ENCODE measurements around the gene IL21R.

IL21R gene

DNA sequence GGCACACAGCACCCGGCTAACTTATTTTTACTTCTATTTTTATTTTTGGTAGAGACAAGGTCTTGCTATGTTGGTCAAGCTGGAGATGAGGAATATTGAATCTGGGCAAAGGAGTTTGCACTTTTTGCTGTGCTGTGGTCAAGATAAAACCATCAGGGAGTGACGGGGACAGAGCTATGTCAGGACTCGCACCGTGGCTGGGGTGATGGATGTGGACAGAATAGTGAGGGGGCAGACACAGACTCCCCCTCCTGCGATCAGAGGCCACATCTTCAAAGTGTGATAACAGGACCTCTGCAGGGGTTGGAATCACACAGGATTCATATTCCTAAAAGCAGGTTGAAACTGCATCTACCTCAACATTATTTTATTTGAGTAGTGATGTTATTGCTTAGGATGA is 25.6 kb downstream of the IL21R start:
- TF ChIP-seq, protein P1, sequence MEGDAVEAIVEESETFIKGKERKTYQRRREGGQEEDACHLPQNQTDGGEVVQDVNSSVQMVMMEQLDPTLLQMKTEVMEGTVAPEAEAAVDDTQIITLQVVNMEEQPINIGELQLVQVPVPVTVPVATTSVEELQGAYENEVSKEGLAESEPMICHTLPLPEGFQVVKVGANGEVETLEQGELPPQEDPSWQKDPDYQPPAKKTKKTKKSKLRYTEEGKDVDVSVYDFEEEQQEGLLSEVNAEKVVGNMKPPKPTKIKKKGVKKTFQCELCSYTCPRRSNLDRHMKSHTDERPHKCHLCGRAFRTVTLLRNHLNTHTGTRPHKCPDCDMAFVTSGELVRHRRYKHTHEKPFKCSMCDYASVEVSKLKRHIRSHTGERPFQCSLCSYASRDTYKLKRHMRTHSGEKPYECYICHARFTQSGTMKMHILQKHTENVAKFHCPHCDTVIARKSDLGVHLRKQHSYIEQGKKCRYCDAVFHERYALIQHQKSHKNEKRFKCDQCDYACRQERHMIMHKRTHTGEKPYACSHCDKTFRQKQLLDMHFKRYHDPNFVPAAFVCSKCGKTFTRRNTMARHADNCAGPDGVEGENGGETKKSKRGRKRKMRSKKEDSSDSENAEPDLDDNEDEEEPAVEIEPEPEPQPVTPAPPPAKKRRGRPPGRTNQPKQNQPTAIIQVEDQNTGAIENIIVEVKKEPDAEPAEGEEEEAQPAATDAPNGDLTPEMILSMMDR (IDR thresholded peaks at IDR 0.05), result no peak
- H3K4me1 ChIP-seq (ENCODE audit: control insufficient read depth in 1 of 2, insufficient read depth in 1 of 2, low read depth in 1 of 2, low read length in 1 of 2), result no peaks in the 10 kb centered on the region
- H3K36me3 ChIP-seq, result no peaks in the 10 kb centered on the region
- H3K27me3 ChIP-seq, result peaks cover 44% of the 10 kb centered on the region
- no peaks in the 10 kb centered on the region for H3K9me3 ChIP-seq
- H3K4me3 ChIP-seq (ENCODE audit: low read depth in 1 of 2, low read length in 1 of 2), result no peak overlapping the region
- no peak overlapping the region for H3K27ac ChIP-seq

DNA sequence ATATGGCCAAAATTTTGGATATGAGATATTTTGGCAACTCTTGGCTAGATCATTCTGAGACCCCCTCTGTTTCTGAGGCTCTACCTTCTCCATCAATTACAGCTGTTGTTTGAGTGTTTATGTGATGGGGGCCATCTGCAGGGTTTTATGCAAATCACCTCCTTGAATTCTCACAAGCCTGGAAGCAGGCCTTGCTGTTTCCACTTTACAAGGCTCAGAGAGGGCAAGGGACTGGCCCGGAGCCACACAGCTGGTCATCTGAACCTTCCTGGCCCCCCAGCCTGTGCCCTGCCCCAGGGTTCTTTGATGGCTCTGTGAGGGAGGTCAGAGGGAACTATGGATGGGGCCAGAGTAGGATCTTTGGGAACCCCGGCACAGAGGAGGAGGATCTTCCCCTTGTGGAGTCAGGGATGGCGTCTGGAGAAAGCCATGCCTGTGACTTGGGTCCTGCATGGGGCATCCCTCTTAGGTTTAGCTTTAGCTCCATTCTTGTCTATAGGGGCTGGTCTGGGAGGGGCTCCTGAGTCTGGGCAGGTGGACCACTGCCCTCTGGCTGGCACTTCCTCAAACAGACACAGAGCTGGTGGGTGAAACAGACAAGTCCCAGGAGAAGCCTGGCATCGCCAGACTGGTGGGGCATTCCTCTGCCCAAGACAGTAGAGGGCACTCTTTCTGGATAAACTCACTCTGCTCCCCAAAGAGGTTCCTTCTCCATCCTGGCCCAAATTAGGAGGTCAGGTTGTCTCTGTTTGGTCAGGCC is 26.2 kb downstream of the IL21R start:
- TF ChIP-seq, protein P1 (IDR thresholded peaks at IDR 0.05), result no peak
- H3K36me3 ChIP-seq, result no peaks in the 10 kb centered on the region
- H3K9me3 ChIP-seq, result no peaks in the 10 kb centered on the region
- peaks cover 51% of the 10 kb centered on the region for H3K27me3 ChIP-seq
- no peak overlapping the region for H3K27ac ChIP-seq
- no peaks in the 10 kb centered on the region for H3K4me1 ChIP-seq (ENCODE audit: control insufficient read depth in 1 of 2, insufficient read depth in 1 of 2, low read depth in 1 of 2, low read length in 1 of 2)
- no peak overlapping the region for H3K4me3 ChIP-seq (ENCODE audit: low read depth in 1 of 2, low read length in 1 of 2)

DNA sequence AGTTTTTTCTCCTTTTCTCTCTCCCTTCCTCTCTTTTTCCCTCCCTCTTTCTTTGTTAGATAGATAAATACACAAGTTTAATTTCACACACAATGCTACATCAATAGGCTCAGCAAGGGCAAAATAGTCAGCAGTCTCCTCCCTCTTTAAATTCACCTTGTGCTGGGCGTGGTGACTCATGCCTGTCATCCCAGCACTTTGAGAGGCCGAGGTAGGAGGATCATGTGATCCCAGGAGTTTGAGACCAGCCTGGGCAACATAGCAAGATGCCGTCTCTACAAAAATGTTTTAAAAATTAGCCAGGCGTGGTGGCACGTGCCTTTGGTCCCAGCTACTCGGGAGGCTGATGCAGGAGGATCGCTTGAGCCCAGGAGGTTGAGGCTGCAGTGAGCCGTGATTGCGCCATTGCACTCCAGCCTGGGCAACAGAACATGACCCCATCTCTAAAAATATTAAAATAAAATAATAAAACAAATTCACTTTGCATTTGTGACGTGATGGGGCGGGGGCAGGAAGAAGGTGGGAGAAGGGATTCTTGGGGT is 27.4 kb downstream of the IL21R start:
- no peaks in the 10 kb centered on the region for H3K4me1 ChIP-seq (ENCODE audit: control insufficient read depth in 1 of 2, insufficient read depth in 1 of 2, low read depth in 1 of 2, low read length in 1 of 2)
- H3K36me3 ChIP-seq, result no peaks in the 10 kb centered on the region
- peaks cover 55% of the 10 kb centered on the region for H3K27me3 ChIP-seq
- no peaks in the 10 kb centered on the region for H3K9me3 ChIP-seq
- no peak overlapping the region for H3K27ac ChIP-seq
- no peak overlapping the region for H3K4me3 ChIP-seq (ENCODE audit: low read depth in 1 of 2, low read length in 1 of 2)
- TF ChIP-seq, protein P1 (IDR thresholded peaks at IDR 0.05), result no peak

DNA sequence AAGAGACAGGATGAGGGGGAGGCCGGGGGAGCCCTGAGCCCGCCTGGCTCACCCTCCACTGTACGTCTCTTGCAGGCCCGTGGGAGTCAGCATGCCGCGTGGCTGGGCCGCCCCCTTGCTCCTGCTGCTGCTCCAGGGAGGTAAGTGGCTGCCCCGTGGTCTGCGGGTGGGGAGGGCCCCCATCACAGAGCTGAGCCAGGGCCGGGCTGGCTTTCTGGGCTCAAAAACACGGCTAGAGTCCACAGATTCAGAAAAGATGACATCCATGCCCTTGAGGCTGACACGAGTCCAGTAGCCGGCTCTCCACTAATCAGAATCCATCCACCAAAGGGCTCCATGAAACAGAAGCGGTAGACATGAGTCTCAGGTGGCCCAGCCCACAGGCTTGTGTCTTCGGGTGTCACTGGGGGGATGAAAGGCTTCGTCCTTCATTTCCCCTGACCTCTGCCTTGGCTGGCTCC is 28.0 kb downstream of the IL21R start:
- Histone ChIP-seq H3K4me1 (ENCODE audit: control insufficient read depth in 1 of 2, insufficient read depth in 1 of 2, low read depth in 1 of 2, low read length in 1 of 2) (no peaks in the 10 kb centered on the region), H3K4me3 (ENCODE audit: low read depth in 1 of 2, low read length in 1 of 2) (no peak overlapping the region), H3K27ac (no peak overlapping the region), H3K36me3 (no peaks in the 10 kb centered on the region), H3K27me3 (peaks cover 55% of the 10 kb centered on the region), H3K9me3 (no peaks in the 10 kb centered on the region)
- TF ChIP-seq, protein P1 (IDR thresholded peaks at IDR 0.05), result no peak

DNA sequence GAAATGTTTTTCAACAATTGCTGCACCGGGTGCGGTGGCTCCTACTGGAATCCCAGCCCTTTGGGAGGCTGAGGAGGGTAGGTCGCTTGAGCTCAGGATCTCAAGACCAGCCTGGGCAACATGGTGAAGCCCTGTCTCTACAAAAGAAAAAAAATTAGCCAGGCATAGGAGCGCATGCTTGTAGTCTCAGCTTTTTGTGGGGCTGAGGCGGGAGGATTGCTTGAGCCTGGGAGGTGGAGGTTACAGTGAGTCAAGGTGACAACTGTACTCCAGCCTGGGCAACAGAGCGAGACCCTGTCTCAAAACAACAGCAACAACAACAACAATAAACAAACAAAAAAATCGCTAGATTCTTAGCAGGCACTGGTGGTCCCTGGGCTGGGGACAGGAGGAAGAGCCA is 28.5 kb downstream of the IL21R start:
- Histone ChIP-seq H3K9me3 (no peaks in the 10 kb centered on the region), H3K4me1 (ENCODE audit: control insufficient read depth in 1 of 2, insufficient read depth in 1 of 2, low read depth in 1 of 2, low read length in 1 of 2) (no peaks in the 10 kb centered on the region), H3K36me3 (no peaks in the 10 kb centered on the region), H3K4me3 (ENCODE audit: low read depth in 1 of 2, low read length in 1 of 2) (no peak overlapping the region), H3K27ac (no peak overlapping the region), H3K27me3 (peaks cover 55% of the 10 kb centered on the region)
- TF ChIP-seq, protein P1 (IDR thresholded peaks at IDR 0.05), result no peak

Data from neutrophil (primary cell).